Activated naive CD4-positive, alpha-beta T cell (primary cell): Measurements from ENCODE around the gene DHRS12.

ENCODE experiments used
- DNase-seq, 4 experiments: peaks; one replicate each; lab custom pipeline; 2025; lab: John Stamatoyannopoulos, UW

The DHRS12 gene

DNA sequence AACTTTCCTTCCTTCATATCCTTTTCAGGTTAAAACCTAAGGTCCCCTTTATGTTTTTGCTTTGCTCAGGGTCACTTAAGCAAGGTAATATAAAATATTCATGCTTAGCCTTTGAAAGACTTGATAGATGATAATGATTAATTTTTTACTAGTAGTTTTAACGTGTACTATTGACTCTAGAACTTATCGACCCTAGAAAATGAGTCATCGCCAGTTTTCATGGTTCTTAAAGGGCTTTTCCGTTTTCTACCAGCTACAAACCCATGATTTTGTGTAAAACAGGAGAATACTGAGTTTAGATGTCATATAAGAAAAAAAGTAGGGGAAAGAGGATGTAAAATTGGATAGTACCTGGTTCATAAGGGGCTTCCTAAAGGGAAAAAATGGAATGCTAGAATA is 75.7 kb downstream of the DHRS12 start:
- DNase-seq: no peak

DNA sequence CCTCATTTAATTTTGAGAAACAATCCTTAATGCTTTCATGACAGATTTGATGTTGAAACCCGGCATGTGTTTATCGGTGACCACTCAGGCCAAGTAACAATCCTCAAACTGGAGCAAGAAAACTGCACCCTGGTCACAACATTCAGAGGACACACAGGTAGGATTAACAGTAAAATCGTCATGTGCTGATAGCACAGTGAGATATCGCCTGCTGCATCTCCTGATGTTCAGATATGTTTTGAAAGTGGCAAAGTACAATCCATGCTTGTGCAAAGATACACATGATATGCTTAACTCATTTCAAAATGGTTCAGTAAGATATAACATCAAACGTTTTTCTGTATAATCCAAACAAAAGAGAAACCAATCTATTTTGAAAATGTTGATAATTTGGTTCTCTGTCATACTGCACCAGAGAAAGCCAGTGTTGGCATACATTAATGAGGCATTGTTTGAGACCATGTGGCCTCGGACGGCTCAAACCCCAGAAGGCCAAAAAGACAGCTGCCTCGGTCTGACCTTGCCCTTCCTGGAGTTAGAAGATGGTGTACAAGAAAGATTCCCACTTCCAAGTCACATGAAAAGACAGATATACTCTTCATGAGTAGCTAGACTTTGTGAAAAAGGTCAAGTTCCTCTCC is 76.2 kb downstream of the DHRS12 start:
- no peak for DNase-seq

- DNase-seq: no peak
Measured at GRCh38 chr13:51726446-51727193, 77.3 kb downstream of the DHRS12 start.

DNA sequence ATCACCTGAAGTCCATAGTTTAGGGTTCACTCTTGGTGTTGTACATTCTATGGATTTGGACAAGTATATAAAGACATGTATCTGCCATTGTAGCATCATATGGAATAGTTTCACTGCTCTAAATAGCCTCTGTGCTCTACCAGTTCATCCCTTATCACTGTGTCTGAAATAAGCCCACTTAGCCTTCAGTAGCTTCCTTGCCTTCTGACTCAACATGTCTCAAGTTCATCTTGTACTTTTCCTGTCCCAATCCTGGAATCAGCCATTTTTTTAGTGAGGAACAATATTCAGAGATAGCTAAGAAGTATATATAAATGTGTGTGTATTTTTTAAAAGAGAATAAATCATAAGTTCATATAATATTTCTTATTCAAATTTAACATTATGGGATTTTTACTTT is 79.2 kb downstream of the DHRS12 start:
- DNase-seq: no peak

- no peak for DNase-seq
Measured at GRCh38 chr13:51723529-51723928, 80.4 kb downstream of the DHRS12 start.

DNA sequence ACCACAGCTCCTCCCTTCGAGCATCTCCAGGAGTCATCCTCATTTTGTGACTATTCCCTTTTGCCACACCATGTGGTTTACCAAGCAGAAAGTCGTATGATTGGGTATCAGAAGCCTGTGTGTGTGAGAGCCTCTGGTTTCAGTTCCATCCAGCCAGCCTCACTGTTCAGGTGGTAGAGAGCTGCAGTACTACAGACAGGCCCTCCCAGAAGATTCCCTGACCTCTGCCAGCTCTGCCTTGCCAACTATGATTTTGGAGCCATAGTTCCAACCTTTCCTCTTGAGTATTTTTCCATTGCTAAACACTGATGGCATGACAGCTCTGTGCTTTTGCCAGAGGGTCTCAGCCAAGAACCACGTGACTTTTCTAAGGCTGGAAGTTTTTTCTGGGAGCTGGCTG is 82.5 kb downstream of the DHRS12 start:
- no peak for DNase-seq

DNA sequence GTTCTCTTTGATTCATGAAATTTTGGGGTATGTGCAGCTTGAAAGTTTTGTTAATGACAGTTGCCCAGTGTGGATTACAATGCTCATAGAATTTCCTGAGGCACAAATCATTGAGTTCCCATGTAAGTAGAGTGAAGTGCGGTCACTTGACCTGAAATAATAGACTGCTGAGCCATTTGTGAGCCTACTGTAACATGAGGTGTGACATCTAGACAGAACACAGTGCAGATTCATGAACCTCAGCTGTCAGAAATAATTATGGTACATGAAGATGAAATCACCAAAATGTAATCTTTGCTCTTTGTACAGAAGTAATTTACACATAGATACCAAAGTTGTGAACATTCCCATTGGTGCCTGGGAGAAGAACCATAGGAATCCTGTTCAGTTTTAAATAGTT is 84.6 kb downstream of the DHRS12 start:
- DNase-seq: no peak
